Occipital lobe (tissue), 2 donors: ENCODE data around the gene RPS16. TPM values are rescaled to one million over a fixed set of nuclear protein-coding genes. Genes with fewer than 3 reads are reported as not detected.

Source experiments
- DNase-seq: peaks from one replicate; lab custom pipeline; 2025; lab: John Stamatoyannopoulos, UW
- total RNA-seq: library from RNA; depleted of rRNA; stranded (reverse); fragments of >200 nt; gene quantifications from one replicate; pipeline ENCODE4 v1.2.3, GENCODE V29; 2014

Gene RPS16
- total RNA-seq, 1 donor from 2014 or later, result 77.0 TPM

GRCh38 chr19:39407660-39408391 lies 27.9 kb downstream of the RPS16 start:
- no peak for DNase-seq

GRCh38 chr19:39407410-39407659 lies 28.4 kb downstream of the RPS16 start:
- no peak for DNase-seq

GRCh38 chr19:39406656-39407409 lies 28.9 kb downstream of the RPS16 start, which contains the start of gene ZFP36:
TSS of gene ZFP36 (plus strand) at chr19:39406847. CDS start at chr19:39406905, 58 bp downstream.
- peak; percentile 79 for DNase-seq

- DNase-seq, result peak; percentile 79
These were observed 29.6 kb downstream of the RPS16 start for GRCh38 chr19:39405958-39406655.

GRCh38 chr19:39405261-39405957 lies 30.3 kb downstream of the RPS16 start:
- DNase-seq, result no peak

- peak; percentile 79 for DNase-seq
These were observed 32.1 kb downstream of the RPS16 start for GRCh38 chr19:39403331-39404312.

GRCh38 chr19:39402346-39403300 lies 33.1 kb downstream of the RPS16 start:
- DNase-seq, result peak; percentile 71

- peak; percentile 28 for DNase-seq
These were observed 34.0 kb downstream of the RPS16 start for GRCh38 chr19:39401549-39402345.

GRCh38 chr19:39401070-39401548 lies 34.6 kb downstream of the RPS16 start:
- no peak for DNase-seq

GRCh38 chr19:39400061-39400460 lies 35.7 kb downstream of the RPS16 start:
- no peak for DNase-seq

GRCh38 chr19:39399668-39400050 lies 36.1 kb downstream of the RPS16 start:
- DNase-seq, result no peak

GRCh38 chr19:39398297-39398864 lies 37.4 kb downstream of the RPS16 start:
- DNase-seq, result no peak

GRCh38 chr19:39397360-39398296 lies 38.1 kb downstream of the RPS16 start:
- DNase-seq, result peak; percentile 31

- peak; percentile 99 for DNase-seq
These were observed 44.9 kb downstream of the RPS16 start, which contains the start of the genes MED29 and PAF1 for GRCh38 chr19:39390751-39391437. TSS of gene MED29 (plus strand) at chr19:39391378. CDS start at chr19:39391423, 45 bp downstream. TSS of gene PAF1 (minus strand) at chr19:39391106. CDS start at chr19:39390864, 242 bp downstream.

- no peak for DNase-seq
These were observed 45.3 kb downstream of the RPS16 start for GRCh38 chr19:39390451-39390750.
